GOT3 (cell line): ENCODE results near the gene PLXNA1.

ENCODE experiments used
- DNase-seq: peaks from one replicate; lab custom pipeline; 2025; ENCODE audit warnings: mixed read lengths; lab: John Stamatoyannopoulos, UW

The PLXNA1 gene

DNA sequence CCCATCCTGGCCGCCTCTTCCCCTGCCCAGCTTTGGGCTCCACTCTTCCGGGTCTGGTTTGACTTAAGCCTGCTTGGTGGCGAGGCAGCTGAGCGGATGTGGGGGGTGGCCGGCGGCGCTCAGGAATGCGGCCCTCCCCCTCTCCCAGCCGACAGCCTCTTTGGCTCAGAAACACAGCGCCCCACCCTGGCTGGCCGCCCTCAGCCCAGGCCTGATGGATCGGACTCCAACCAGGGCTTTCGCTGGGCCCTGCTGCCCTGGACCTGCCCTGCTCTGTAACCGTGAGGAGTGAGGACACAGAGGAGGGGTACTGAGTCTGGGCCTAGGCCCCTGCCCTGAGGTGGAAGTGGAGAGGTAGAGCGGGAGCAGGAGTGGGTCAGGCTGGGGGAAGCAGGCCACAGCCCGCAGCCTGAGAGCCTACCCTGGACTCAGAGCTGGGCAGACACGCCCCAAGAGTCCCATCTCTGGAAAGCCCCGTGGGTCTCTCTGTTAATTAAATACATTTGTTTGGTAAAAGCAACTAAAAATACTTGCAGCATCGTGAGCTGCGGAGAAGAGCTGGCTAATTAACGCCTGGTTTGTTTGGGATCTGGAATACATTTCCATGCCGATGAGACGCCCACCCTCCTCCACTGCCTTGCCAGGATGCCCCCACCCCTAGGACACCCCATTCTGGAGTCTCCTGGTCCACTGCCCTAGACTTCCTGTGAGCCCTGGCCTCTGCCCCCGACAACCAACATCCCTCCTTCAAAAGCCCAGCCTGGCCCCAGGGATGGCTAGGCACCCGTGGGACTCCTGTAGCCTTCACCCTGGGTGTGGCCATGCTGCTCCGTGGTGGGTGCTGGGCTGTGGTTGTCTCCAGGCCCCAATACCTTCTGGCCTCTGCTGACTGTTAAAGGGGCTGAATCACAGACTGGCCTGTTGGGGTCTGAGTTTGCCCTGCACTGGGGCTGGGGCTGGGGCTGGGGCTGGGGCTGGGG lies 19.6 kb downstream of the PLXNA1 start:
- no peak for DNase-seq

DNA sequence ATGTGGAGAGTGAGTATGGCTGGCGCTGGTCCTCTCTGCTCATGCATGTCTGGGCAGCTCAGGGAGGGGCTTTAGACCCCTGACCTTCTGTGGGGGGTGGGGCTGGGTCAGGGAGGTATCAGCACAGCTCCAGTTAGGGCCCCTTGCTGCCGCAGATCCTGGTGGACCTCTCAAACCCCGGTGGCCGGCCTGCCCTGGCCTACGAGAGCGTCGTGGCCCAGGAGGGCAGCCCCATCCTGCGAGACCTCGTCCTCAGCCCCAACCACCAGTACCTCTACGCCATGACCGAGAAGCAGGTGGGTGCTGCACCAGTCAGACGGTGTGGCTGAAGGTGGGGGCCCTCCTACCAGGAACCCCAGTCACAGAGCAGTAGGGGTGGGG lies 20.2 kb downstream of the PLXNA1 start:
- no peak for DNase-seq

DNA sequence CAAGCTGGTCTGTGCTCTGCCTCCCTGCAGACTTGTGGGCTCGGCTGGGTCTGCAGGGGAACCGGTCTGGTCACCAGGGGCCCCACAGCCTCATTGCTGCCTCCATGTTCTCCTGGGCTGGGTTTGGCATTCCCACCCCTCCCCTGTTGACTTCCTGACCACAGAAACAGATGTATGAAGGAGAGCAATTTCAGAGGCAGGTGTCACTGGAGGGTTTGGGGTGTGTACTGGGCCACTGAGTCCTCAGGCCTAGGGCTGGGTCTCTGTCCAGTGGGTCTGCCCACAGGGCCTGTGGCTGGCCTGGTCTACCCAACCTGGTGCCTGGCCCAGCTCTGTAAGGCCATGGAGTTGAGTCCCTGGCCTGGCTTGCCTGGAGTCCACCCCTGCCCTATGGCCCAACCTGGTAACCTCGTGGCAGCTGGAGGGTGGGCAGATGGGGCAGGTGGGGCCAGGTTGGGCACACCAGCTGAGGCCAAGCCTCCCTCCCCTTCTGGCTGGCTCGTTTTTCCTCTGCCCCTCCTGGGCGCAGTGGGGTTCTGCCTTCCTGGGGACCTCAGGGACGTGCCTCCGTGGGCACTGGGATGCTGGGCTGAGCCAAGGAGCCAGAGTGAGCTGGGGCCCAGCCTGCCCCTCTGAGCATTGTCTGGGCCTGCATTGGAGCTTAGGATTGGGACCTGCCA lies 20.8 kb downstream of the PLXNA1 start:
- DNase-seq = no peak

DNA sequence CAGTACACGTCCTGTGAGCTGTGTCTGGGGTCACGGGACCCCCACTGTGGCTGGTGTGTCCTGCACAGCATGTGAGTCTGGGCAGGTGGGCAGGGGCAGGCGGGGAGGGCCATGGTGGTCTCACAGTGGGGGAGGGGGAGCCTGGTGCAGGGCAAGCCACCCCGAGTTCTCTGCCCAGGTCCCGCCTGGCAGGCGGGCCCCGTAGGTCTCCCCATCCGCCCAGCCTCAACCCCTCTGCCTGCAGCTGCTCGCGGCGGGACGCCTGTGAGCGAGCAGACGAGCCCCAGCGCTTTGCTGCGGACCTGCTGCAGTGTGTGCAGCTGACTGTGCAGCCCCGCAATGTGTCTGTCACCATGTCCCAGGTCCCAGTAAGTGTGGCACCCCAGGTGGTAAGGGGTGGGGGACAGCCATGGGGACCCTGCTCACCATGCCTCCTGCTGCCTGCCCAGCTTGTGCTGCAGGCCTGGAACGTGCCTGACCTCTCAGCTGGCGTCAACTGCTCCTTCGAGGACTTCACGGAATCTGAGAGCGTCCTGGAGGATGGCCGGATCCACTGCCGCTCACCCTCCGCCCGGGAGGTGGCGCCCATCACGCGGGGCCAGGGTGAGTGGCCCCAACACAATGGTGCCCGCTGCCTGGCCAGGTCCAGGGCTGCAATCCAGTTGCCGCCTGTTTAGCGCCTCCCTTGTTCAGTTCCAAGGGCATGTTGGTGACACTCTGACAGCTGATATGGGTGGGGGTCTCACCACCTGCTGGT lies 21.9 kb downstream of the PLXNA1 start:
- no peak for DNase-seq

DNA sequence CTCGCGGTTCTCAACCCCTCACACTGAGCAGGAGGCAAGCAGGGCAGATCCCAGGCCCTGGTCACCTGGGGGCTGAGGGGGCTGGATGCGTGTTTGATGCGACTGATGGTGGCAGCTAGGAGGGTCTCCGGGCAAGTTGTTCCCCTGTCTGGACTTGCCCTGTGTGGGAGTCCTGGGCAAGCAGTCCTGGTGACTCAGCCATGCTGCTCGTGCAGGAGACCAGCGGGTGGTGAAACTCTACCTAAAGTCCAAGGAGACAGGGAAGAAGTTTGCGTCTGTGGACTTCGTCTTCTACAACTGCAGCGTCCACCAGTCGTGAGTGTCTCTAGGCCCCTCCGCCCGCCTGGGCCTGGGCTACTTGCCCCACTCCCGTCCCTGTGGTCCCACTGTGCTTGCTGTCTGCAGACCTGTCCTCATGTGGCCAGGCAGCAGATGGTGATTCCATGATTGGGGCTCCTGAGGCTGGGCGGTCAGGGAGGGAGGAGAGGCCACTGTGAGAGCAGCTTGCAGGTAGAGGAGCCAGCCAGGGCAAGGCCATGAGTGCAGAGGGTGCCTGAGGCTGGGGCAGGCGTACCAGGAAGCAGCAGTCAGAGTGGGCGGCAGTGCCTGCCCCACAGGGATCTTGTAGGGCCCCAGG lies 23.1 kb downstream of the PLXNA1 start:
- DNase-seq = no peak

DNA sequence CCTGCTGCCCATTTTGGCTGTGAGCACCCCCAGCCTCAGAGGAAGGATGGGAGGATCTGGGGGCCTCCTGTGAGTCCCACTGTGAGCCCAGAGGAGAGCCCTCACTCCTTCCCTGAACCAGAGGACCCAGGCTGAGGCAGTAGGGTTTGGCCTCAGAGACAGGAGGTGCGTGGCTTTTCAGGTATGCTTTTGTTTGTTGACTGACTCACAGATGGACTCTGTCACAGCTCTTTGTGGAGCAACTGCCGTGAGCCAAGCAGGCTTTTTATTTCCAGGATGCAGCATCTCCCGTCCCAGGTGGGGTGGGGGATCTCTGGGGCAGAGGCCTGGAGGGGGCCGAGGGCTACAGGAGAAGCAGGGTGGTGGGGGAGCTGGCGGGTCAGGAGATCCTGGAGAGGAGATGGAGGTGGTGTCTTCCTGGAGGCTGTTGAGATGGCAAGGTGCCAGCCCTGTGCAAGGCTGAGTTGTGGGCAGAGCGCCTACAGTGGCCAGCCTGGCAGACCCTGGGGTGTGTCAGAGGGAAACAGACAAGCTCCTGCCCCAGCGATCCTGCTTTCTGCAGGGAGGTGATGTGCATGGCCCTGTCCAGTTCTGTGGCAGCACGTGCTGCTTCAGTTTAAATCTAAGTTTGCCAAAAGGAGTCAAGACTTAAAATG lies 24.0 kb downstream of the PLXNA1 start:
- DNase-seq = no peak

DNA sequence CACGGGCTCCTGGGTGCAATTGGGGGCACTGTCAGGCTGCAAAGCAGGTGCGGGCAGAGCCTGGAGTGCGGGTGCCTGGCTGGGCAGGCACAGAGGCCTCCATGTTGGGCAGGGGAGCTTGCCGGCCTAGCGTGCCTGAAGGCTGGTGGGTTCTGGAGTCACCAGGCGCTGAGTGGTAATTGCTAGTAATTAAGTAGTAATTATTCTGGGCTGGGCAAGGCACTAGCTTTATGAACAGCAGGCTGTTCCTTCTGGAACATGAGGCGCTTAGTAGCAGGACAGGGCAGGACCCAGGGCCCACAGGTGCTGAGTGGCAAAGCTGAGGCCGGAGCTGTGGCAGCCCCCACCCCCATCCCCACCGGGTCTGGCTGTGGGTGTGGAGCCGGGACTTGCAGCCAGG lies 25.3 kb downstream of the PLXNA1 start:
- DNase-seq = no peak

DNA sequence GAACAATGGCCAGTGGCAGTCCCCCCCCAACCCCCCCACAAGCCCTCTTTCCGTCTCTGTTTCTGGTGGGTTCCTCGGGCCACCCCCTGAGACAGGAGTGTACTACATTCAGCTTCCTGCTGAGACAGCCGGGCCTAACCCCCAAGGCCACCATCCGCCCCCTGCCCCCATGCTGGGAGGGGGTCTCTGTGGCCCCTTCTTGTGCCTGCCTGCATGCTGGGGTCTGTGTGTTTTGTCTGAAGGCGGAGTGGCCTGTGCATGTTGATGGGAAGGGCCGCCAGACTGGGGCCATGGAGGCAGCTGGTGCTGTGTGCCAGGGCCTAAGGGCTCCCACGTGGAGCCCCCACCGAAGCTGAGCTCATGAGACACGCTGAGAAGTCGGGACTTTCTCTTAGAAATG lies 26.6 kb downstream of the PLXNA1 start:
- no peak for DNase-seq

DNA sequence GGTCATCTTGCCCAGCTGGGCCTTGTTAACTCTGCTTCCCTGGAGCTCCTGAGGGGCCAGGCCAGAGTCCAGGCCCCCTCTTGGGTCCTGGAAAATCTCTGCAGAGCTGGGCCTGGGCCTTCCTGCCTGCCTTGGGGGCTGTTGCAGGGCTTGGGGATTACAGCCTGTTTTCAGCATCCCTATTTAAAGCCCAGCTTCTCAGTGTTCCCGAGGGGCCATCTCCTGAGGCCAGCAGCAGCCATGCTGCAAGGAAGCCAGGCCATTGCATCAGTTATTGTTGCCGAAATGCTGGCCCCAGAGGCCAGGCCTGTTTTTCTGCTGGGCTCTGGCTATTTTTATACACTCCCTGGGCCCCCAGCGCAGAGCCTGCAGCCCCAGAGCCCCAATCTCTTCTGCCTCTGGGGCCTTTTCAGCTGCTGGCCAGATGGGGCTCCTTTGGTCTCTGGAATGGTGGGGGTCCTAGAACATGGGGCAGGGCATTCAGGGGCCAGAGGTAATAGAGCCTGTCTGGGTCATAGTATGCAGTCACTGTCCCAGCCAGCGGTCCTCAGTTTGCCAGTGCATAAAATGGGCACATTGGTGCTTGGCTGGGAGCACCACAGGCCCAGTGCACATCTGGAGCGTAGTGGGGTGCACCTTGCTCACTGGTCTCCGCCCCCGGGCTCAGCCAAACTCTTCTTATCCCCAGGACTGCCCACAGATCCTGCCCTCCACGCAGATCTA lies 28.5 kb downstream of the PLXNA1 start:
- DNase-seq = no peak

DNA sequence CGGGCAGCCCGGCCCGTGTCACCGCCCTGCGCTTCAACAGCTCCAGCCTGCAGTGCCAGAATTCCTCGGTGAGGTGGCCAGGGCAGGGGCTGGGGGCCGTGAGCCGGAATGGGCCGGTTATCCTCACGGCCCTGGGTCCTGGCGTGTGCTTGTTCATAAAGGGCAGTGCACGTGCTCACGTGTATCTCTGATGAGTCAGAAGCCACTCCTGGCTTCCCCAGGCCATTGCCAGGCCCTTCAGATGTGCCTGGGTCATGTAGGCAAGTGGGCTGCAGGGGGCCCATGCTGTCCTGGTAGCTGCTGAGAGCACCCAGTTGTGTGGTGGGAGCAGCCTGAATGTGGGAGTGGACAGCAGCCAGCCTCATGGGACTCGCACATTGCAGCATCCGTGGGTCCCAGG lies 29.2 kb downstream of the PLXNA1 start:
- DNase-seq = no peak

DNA sequence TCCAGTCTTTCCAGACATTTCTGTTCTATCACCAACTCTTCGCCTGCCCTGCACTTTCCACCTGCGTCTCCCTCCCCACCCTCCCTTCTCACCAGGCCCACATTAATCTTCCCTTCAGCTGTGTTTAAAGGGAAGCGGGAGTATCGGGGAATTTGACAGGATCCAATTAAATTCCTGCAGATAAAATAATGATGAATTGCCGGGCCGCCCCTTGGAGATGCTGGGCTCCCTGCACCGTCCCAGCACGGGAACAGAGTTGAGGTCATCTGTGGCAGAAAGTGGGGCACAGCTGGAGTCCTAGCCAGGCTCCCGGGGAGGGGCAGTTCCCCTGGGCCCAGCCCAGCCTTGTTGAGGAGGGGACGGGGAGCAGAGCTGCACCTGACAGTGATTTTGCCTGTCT lies 30.3 kb downstream of the PLXNA1 start:
- no peak for DNase-seq

DNA sequence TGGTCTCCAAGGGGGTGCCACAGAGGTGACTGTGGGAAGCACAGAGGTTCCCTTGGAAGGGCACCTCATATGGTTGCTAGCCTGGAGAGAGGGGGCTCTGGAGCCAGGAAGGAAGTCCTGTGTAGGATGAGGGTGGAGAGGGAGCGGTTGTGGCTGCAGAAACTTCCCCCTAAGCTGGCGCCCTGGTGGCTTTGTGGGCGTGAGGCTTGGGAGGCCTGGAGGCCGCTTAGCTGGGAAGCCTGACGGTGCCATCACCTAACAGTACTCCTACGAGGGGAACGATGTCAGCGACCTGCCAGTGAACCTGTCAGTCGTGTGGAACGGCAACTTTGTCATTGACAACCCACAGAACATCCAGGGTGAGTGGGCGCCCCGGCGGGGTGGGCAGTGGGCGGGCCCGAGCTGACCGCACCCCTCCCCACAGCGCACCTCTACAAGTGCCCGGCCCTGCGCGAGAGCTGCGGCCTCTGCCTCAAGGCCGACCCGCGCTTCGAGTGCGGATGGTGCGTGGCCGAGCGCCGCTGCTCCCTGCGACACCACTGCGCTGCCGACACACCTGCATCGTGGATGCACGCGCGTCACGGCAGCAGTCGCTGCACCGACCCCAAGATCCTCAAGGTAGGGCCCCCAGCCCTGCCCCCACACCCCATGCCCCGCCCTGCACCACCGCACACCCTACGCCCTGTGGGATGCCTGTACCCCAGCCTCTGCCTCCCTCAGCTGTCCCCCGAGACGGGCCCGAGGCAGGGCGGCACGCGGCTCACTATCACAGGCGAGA lies 31.0 kb downstream of the PLXNA1 start:
- DNase-seq = no peak

DNA sequence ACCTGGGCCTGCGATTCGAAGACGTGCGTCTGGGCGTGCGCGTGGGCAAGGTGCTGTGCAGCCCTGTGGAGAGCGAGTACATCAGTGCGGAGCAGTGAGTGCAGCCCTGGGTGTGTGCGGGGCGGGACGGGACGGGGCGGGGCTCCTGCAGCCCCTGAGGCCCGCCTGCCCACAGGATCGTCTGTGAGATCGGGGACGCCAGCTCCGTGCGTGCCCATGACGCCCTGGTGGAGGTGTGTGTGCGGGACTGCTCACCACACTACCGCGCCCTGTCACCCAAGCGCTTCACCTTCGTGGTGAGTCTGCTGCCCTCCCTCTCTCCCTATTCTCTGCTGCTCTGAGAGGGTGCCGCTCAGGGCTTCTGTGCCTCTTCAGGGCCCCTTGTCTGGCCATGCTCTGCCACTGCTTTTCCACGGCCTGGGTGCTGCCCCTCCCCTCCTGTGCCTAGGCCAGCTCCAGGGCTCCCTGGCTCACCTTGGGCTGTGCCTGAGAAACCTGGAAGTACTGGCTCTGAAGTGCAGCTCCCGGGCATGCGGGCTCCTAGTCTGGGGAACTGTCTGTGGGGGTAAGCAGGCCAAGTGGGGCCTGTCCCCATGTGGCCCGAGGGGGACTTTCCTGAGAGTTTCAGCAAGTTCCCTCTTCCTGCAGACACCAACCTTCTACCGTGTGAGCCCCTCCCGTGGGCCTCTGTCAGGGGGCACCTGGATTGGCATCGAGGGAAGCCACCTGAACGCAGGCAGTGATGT lies 31.8 kb downstream of the PLXNA1 start:
- no peak for DNase-seq

DNA sequence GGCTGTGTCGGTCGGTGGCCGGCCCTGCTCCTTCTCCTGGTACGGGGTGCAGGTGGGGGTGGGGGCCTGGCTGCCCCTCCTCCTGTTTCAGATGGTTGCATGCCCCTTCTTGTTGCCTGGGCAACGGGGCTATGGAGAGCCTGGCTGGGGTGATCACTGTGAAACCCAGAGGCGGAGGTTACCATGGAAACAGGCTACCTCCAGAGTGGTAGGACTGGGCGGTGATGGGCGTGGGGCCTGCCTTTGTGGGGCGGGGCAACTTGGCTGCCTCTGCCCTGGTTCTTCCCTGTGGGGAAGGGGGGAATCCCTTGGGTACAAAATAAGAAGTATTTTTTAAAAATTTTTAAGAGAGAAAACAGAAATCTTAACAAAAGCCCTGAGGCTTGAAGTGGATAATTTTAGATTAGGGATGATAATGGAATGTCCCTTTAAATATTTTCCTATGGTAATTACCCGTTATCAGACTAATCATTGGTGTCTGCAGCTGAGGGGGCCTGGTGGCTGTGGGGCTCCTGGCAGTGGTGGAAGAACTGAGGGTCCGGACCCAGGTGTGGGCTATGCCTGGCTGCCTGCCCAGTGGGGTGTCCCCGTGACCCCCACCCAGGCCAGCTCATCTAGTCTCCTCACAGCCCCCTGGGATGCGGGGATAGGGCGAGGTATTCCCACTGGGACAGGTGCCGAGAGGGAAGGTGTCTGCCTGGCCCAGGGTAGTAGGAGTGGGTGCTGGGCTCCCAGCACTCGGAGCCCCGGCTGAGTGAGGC lies 32.5 kb downstream of the PLXNA1 start:
- DNase-seq = no peak

DNA sequence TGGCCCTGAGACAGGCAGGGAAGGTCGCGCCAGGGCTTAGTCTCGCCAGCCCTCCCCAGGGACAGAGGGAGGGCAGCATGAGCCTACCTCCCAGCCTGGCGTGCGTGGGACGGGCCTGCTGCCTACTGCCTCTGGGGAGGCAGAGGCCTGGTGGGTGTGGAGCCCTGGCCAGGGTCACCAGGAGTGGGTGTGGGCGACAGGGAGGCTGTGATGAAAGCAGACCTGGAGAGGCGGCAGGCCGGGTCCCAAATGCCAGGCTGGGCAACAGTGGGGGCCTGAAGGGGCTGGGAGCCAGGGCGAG lies 33.1 kb downstream of the PLXNA1 start:
- no peak for DNase-seq

DNA sequence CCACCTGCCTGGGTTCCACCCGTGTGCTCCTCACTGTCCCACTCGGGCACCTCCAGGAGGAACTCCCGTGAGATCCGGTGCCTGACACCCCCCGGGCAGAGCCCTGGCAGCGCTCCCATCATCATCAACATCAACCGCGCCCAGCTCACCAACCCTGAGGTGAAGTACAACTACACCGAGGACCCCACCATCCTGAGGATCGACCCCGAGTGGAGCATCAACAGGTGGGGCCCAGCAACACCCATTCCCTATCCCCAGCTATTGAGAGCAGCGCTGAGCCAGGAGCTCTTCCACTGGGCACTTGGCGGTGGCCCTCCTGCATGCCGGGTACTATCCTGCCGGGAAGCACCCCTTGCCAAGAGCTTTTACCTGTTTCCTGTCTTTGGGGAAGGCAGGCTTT lies 33.5 kb downstream of the PLXNA1 start:
- DNase-seq = no peak

DNA sequence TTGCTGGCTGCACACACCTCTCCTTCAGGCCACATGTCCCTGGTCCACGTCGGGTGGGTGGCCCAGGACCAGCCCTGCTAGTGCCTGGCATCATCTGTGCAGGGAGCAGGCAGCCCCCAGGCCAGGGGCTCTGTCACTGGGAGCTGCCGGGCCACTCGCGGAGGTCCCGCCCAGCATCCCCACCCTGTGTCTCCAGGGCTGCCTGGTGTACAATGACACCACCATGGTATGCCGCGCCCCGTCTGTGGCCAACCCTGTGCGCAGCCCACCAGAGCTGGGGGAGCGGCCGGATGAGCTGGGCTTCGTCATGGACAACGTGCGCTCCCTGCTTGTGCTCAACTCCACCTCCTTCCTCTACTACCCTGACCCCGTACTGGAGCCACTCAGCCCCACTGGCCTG lies 34.3 kb downstream of the PLXNA1 start:
- no peak for DNase-seq

DNA sequence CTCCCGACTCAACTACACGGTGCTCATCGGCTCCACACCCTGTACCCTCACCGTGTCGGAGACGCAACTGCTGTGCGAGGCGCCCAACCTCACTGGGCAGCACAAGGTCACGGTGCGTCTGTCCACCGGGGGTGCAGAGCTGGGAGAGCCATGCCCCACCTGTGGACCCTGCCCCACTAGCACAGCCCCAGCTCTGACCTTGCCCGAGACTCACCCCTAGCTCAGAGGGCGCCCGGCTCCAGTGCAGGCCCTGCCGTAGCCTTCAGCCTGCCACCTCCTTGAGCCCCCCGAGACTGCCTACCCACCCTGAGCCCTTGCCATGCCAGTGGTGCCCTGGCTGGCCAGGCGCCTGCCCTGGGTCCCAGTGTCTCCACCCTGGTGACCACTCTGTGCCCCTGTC lies 34.9 kb downstream of the PLXNA1 start:
- no peak for DNase-seq

DNA sequence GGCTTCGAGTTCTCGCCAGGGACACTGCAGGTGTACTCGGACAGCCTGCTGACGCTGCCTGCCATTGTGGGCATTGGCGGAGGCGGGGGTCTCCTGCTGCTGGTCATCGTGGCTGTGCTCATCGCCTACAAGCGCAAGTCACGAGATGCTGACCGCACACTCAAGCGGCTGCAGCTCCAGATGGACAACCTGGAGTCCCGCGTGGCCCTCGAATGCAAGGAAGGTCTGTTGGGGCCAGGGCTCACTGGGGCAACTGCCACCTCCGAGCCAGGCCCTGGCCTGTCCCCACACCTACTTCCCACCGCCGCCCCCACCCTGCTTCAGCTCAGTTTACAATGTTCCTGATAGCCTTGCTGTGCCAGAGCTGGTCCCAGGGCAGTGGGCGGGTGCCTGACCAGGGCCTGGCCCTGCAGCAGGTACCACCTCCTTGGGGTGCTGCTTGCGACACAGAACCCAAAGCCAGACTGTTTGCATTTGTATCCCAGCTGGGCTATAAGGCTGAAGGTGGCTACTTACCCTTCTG lies 35.5 kb downstream of the PLXNA1 start:
- DNase-seq = no peak
